Measurements from ENCODE around the gene LLGL2. TPM values are rescaled to one million over a fixed set of nuclear protein-coding genes. Genes with fewer than 3 reads are reported as not detected.
A peak's percentile ranks its signal among the peaks of the same experiment; 100 is the strongest.

LLGL2 gene
- total RNA-seq, 1 experiment from 2014 or later = 19.8 TPM

DNA sequence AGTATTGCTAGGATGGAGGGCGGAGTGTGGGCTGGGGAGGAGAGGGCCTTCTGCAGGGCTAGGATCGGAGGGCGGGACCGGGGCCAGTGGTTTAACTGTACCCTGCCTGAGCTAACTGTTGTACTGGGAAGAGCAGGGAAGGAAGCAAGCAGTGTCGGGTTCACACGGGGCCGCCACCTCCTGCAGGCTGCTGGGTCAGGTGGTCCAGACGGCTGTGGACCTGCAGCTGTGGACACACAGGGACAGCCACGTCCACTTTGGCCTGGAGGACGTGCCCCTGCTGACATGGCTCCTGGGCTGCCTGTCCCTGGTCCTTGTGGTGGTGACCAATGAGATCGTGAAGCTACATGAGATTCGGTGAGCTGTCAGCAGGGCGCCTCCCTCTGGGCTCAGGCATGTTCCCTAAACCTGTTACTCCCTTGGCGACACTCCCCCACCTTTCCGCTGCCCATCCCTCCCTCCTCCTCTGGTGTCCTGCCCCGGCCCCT, 26.7 kb upstream of the LLGL2 start:
- TF ChIP-seq CTCF (IDR thresholded peaks at IDR 0.05; ENCODE audit: unreplicated experiment) = no peak
- Mint-ChIP-seq H3K4me1 (ENCODE audit: insufficient read depth, unreplicated experiment) (no peaks in the 10 kb centered on the region), H3K27ac (ENCODE audit: low read depth, unreplicated experiment) (no peak overlapping the region), H3K9me3 (ENCODE audit: unreplicated experiment) (no peaks in the 10 kb centered on the region), H3K4me3 (ENCODE audit: unreplicated experiment) (no peak overlapping the region), H3K36me3 (ENCODE audit: insufficient read depth, unreplicated experiment) (peaks cover 38% of the 10 kb centered on the region), H3K27me3 (ENCODE audit: insufficient read depth, unreplicated experiment) (no peaks in the 10 kb centered on the region)
- intact Hi-C loops (cut with micrococcal nuclease) = no loop called here
- BruUV-seq (replicated peaks) = TSS peak; percentile 21
- DNase-seq (ENCODE audit: unreplicated experiment) = no peak
- CTCF ChIA-PET = interaction anchor here (0.5 kb wide), 1 partner anchor 13 kb away, joined by 4 read pairs; no protein-coding TSS in a partner anchor
- POLR2A ChIA-PET = interaction anchor here (0.7 to 0.8 kb wide), 3 partner anchors 9 to 239 kb away, joined by 3 read pairs; no protein-coding TSS in a partner anchor

DNA sequence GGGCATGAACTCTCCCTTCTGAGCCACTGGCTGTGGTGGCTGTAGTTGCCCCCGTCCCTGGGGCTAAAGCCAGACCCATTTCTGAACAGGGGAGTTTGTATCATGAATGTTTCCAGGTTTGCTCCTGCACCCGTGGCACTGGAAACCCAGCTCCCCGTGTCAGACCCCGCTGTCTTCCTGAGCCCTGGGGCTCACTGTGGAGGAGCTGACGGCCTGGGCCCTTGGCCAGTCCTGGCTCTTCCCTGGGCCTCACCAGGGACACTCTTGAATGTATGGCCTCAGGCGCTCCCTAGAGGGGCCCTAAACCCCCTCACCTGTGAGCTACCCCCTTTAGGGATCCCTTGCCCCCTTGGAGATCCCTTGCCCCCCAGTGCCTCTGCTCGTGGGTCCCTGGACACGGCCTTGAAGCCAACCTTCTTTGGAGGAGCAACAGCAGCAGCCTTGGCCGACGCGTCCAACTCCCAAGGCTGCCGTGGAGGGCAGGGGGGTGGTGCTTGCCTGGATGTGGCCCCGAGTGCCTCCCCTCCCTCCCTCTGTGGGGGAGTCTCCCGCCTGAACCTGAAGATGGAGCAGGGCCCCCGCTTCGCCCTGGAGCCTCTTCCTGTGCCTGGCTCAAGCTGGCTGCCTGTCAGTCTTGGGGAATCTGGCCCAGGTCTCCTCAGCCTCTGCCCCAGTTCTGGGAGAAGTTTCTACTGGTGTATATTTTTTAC, 26.0 kb upstream of the LLGL2 start:
- intact Hi-C loops (cut with micrococcal nuclease) = no loop called here
- Mint-ChIP-seq H3K9me3 (ENCODE audit: unreplicated experiment) (no peaks in the 10 kb centered on the region), H3K4me3 (ENCODE audit: unreplicated experiment) (no peak overlapping the region), H3K27ac (ENCODE audit: low read depth, unreplicated experiment) (no peak overlapping the region), H3K36me3 (ENCODE audit: insufficient read depth, unreplicated experiment) (peaks cover 31% of the 10 kb centered on the region), H3K27me3 (ENCODE audit: insufficient read depth, unreplicated experiment) (no peaks in the 10 kb centered on the region), H3K4me1 (ENCODE audit: insufficient read depth, unreplicated experiment) (no peaks in the 10 kb centered on the region)
- POLR2A ChIA-PET = interaction anchor here (0.7 to 0.8 kb wide), 3 partner anchors 9 to 240 kb away, joined by 3 read pairs; no protein-coding TSS in a partner anchor
- CTCF ChIA-PET = interaction anchor here (0.5 kb wide), 1 partner anchor 13 kb away, joined by 4 read pairs; no protein-coding TSS in a partner anchor
- no peak for DNase-seq (ENCODE audit: unreplicated experiment)
- BruUV-seq (replicated peaks) = no TSS peak
- no peak for TF ChIP-seq CTCF (IDR thresholded peaks at IDR 0.05; ENCODE audit: unreplicated experiment)

DNA sequence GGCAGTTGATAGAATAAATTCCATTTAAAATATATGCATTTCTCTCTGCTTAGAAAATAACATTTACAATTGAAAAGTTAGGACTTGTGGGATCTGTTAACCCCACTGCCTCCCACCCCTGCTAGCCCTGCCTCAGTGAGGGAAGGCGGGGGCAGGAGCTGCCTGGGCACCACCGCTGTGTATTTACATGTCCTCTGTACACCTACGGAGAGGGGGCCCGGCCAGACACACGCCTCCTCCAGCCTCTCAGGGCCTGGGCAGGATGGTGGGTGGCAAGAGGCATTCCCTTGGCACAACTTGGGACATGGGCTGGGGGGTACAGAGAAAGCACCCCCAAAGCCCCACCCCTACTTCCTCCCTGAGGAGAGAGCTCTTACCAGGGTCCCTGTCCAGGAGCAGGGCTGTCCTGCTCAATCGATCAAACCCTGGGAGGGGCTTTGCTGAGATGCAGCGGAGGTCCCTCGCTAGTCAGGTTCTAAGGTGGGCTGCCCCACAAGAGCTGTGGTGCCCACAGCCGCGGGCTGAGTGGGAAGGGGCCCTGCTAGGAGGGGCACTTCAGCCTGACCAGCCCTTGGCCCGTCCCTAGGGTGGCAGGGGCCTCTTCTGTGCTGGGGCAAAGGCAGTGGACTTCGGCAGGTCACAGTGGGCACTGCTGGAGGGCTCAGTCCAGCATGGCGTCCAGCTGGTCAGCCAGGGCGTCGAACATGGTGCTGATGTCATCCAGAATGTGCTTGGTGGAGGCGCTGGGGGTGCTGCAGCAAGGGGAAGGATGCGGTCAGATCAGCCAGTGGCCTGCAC, 24.9 kb upstream of the LLGL2 start:
- no peak for DNase-seq (ENCODE audit: unreplicated experiment)
- intact Hi-C loops (cut with micrococcal nuclease) = no loop called here
- no peaks in the 10 kb centered on the region for H3K9me3 Mint-ChIP-seq (ENCODE audit: unreplicated experiment)
- H3K4me3 Mint-ChIP-seq (ENCODE audit: unreplicated experiment) = no peak overlapping the region
- ChIA-PET CTCF (interaction anchor here (0.6 to 1.4 kb wide), 3 partner anchors 14 to 37 kb away, joined by 3 to 5 read pairs (median 3); partner anchors contain the start of gene TSEN54), POLR2A (interaction anchor here (0.7 kb wide), 1 partner anchor 197 kb away, joined by 3 read pairs; no protein-coding TSS in a partner anchor)
- no peaks in the 10 kb centered on the region for H3K4me1 Mint-ChIP-seq (ENCODE audit: insufficient read depth, unreplicated experiment)
- BruUV-seq (replicated peaks) = TSS peak; percentile 33
- H3K27me3 Mint-ChIP-seq (ENCODE audit: insufficient read depth, unreplicated experiment) = no peaks in the 10 kb centered on the region
- H3K27ac Mint-ChIP-seq (ENCODE audit: low read depth, unreplicated experiment) = no peak overlapping the region
- H3K36me3 Mint-ChIP-seq (ENCODE audit: insufficient read depth, unreplicated experiment) = peaks cover 34% of the 10 kb centered on the region
- TF ChIP-seq CTCF (IDR thresholded peaks at IDR 0.05; ENCODE audit: unreplicated experiment) = no peak
